Sciatic nerve (tissue), 1 donor: ENCODE results near the gene CEP20. TPM values are rescaled to one million over a fixed set of nuclear protein-coding genes. Genes with fewer than 3 reads are reported as not detected.

Experiments used
- total RNA-seq: library from RNA; stranded (reverse); fragmentation: NEBNext Ultra II Directional; extraction: Animal tissue kit (Norgen Biotek cat#: 25700); gene quantifications from one replicate; pipeline ENCODE4 v1.2.1, GENCODE V29; 2021
- donor health status: DM: no; HTN: no; CAD: no.

The CEP20 gene
- total RNA-seq, 1 donor from 2014 or later = 37.6 TPM

Other genes starting within 250 kb of the CEP20 start
- 138 TPM for gene MARF1, start 245.4 kb downstream of the CEP20 start, total RNA-seq
- 42.9 TPM for gene NDE1, start 238.4 kb downstream of the CEP20 start, total RNA-seq
- gene MYH11, start 31.6 kb downstream of the CEP20 start, total RNA-seq = 53.9 TPM
- gene ABCC1, start 61.0 kb upstream of the CEP20 start, total RNA-seq = 34.2 TPM